ENCODE results near the gene GTF2H4. TPM values are rescaled to one million over a fixed set of nuclear protein-coding genes. Genes with fewer than 3 reads are reported as not detected.

The GTF2H4 gene
- total and polyA plus RNA-seq, 10 of the 15 experiments (the other 5 are each of a cell fraction or from before 2014, with no cell fraction given): 1.1 to 43.8 (median 18.9) TPM

DNA sequence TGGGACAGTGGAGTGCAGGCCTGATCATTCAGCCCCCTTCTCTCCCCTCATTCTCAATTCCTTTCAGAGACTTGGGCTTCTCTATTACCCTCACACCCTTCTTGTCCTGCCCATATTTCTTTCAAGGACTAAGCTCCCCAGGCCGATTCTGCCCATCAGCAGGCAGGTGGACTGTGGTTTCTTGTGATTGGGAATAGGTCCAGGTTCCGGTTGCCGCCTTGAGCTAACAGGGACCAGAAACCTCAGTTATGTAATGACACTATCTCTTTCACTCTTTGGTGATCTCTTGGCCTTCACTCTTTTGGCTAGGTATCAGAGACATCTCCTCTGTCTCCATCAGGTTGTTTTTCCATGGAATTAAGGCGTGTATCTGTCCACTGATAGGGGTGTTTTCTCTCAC is 39.2 kb downstream of the GTF2H4 start:
- DNase-seq (ENCODE audit: low read depth, low spot score): no peak
- no TSS peak for BruUV-seq (replicated peaks)
- peaks cover 0 to 3% of the 10 kb centered on the region in 2 experiments; a peak in 2 of 4 replicates for H3K27me3 ChIP-seq (replicated peaks in 1 of 2; ENCODE audit: control insufficient read depth in 2 of 2, insufficient read depth in 2 of 2, low read length in 1 of 2)
- ChIA-PET RAD21 (ENCODE audit: unreplicated experiment) (no interaction called here), SMC1A (ENCODE audit: uncharacterized antibody, unreplicated experiment) (no interaction called here), CTCF (interaction anchor here (2.2 kb wide), 1 partner anchor 122 kb away, joined by 6 read pairs; no protein-coding TSS in a partner anchor), POLR2A (interaction anchor here (1.1 kb wide), 1 partner anchor 8 kb away, joined by 3 read pairs; no protein-coding TSS in a partner anchor)
- H3K36me3 ChIP-seq (ENCODE audit: control insufficient read depth in 2 of 2, insufficient read depth in 2 of 2, low read length in 1 of 2): no peaks in the 10 kb centered on the region
- no peak for ATAC-seq
- H3K4me1 ChIP-seq (ENCODE audit: control insufficient read depth, insufficient read depth, low read length): peaks cover 8% of the 10 kb centered on the region
- no peak overlapping the region for H3K4me3 ChIP-seq
- in situ Hi-C loops (cut with MboI) (no loop called here), intact Hi-C loops (cut with micrococcal nuclease; ENCODE audit: unreplicated experiment) (no loop called here)
- H3K79me2 ChIP-seq (ENCODE audit: control insufficient read depth, insufficient read depth, low read length): no peaks in the 10 kb centered on the region
- H4K20me1 ChIP-seq (ENCODE audit: control insufficient read depth, insufficient read depth): no peaks in the 10 kb centered on the region
- no peak overlapping the region for H3K27ac ChIP-seq (ENCODE audit: control insufficient read depth, insufficient read depth)
- FAIRE-seq: no peak
- no peak overlapping the region for H2AFZ ChIP-seq (ENCODE audit: control insufficient read depth, low read depth, low read length)
- 53% methylated on average over 4 of the region's 4 CpGs for WGBS (ENCODE audit: insufficient coverage, insufficient replicate concordance, low lambda C conversion rate, missing lambda C conversion rate)
- no peak overlapping the region for H3K9ac ChIP-seq (ENCODE audit: control insufficient read depth, insufficient read depth, low read length)
- H3K4me2 ChIP-seq (ENCODE audit: control insufficient read depth, insufficient read depth): no peak overlapping the region
- peaks cover 2% of the 10 kb centered on the region; the same call in 2 of the 3 replicates for H3K9me3 ChIP-seq (replicated peaks; ENCODE audit: control insufficient read depth, insufficient read depth, low read length)
- TF ChIP-seq RFX5 (IDR thresholded peaks at IDR 0.05; ENCODE audit: low read depth, low read length) (no peak), RCOR1 (conservative IDR thresholded peaks at IDR 0.05; ENCODE audit: low read depth, low read length) (no peak), ZNF207 (IDR thresholded peaks at IDR 0.05; ENCODE audit: borderline replicate concordance) (no peak), IKZF1 (conservative IDR thresholded peaks at IDR 0.05) (no peak), BRCA1 (IDR thresholded peaks at IDR 0.05; ENCODE audit: low read depth, low read length) (no peak), ATF7 (IDR thresholded peaks at IDR 0.05; ENCODE audit: low read depth) (no peak), FOS (IDR thresholded peaks at IDR 0.05; ENCODE audit: borderline replicate concordance, extremely low read depth, insufficient read length) (no peak), NFIC (IDR thresholded peaks at IDR 0.05; ENCODE audit: low read depth, low read length) (no peak), MTA3 (IDR thresholded peaks at IDR 0.05; ENCODE audit: borderline replicate concordance, low read length) (no peak), TCF12 (IDR thresholded peaks at IDR 0.05; ENCODE audit: low read depth, low read length) (no peak), DPF2 (IDR thresholded peaks at IDR 0.05) (no peak)
- TF ChIP-seq, protein P1, sequence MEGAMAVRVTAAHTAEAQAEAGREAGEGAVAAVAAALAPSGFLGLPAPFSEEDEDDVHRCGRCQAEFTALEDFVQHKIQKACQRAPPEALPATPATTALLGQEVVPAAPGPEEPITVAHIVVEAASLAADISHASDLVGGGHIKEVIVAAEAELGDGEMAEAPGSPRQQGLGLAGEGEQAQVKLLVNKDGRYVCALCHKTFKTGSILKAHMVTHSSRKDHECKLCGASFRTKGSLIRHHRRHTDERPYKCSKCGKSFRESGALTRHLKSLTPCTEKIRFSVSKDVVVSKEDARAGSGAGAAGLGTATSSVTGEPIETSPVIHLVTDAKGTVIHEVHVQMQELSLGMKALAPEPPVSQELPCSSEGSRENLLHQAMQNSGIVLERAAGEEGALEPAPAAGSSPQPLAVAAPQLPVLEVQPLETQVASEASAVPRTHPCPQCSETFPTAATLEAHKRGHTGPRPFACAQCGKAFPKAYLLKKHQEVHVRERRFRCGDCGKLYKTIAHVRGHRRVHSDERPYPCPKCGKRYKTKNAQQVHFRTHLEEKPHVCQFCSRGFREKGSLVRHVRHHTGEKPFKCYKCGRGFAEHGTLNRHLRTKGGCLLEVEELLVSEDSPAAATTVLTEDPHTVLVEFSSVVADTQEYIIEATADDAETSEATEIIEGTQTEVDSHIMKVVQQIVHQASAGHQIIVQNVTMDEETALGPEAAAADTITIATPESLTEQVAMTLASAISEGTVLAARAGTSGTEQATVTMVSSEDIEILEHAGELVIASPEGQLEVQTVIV (IDR thresholded peaks at IDR 0.05; ENCODE audit: borderline replicate concordance, partially characterized antibody): no peak
- TF ChIP-seq, protein P2, sequence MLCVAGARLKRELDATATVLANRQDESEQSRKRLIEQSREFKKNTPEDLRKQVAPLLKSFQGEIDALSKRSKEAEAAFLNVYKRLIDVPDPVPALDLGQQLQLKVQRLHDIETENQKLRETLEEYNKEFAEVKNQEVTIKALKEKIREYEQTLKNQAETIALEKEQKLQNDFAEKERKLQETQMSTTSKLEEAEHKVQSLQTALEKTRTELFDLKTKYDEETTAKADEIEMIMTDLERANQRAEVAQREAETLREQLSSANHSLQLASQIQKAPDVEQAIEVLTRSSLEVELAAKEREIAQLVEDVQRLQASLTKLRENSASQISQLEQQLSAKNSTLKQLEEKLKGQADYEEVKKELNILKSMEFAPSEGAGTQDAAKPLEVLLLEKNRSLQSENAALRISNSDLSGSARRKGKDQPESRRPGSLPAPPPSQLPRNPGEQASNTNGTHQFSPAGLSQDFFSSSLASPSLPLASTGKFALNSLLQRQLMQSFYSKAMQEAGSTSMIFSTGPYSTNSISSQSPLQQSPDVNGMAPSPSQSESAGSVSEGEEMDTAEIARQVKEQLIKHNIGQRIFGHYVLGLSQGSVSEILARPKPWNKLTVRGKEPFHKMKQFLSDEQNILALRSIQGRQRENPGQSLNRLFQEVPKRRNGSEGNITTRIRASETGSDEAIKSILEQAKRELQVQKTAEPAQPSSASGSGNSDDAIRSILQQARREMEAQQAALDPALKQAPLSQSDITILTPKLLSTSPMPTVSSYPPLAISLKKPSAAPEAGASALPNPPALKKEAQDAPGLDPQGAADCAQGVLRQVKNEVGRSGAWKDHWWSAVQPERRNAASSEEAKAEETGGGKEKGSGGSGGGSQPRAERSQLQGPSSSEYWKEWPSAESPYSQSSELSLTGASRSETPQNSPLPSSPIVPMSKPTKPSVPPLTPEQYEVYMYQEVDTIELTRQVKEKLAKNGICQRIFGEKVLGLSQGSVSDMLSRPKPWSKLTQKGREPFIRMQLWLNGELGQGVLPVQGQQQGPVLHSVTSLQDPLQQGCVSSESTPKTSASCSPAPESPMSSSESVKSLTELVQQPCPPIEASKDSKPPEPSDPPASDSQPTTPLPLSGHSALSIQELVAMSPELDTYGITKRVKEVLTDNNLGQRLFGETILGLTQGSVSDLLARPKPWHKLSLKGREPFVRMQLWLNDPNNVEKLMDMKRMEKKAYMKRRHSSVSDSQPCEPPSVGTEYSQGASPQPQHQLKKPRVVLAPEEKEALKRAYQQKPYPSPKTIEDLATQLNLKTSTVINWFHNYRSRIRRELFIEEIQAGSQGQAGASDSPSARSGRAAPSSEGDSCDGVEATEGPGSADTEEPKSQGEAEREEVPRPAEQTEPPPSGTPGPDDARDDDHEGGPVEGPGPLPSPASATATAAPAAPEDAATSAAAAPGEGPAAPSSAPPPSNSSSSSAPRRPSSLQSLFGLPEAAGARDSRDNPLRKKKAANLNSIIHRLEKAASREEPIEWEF (IDR thresholded peaks at IDR 0.05; ENCODE audit: insufficient replicate concordance, low read depth, low read length): no peak
- TF ChIP-seq, protein P3, sequence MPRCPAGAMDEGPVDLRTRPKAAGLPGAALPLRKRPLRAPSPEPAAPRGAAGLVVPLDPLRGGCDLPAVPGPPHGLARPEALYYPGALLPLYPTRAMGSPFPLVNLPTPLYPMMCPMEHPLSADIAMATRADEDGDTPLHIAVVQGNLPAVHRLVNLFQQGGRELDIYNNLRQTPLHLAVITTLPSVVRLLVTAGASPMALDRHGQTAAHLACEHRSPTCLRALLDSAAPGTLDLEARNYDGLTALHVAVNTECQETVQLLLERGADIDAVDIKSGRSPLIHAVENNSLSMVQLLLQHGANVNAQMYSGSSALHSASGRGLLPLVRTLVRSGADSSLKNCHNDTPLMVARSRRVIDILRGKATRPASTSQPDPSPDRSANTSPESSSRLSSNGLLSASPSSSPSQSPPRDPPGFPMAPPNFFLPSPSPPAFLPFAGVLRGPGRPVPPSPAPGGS (IDR thresholded peaks at IDR 0.05; ENCODE audit: borderline replicate concordance, insufficient read depth, low read depth, low read length, poor library complexity, severe bottlenecking): no peak
